ENCODE data around the gene SLC35F4.

The SLC35F4 gene

DNA sequence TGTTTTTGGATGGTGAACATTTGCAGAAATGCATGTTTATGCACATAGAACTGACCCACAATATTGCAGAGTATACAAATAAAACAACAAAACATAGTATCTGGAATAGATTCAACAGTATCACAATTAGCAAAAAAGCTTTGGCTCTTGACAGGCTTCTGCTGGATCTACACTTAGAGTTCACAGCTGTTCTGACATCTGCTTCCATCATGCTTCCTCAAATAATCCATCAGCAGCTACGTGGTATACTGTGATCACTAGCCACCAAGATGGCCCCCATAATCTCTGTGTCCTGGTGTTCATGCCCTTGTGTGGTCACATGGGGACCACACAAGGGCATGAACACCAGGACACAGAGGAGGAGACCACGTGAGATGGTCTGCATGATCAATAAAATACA is 205.7 kb downstream of the SLC35F4 start:
- TF ChIP-seq RAD21 (IDR thresholded peaks at IDR 0.05; ENCODE audit: low read depth) (no peak), CREB1 (IDR thresholded peaks at IDR 0.05; ENCODE audit: low read depth) (no peak), TCF12 (IDR thresholded peaks at IDR 0.05; ENCODE audit: low read depth) (no peak), FOXM1 (IDR thresholded peaks at IDR 0.05; ENCODE audit: borderline replicate concordance, low read depth) (no peak), TEAD4 (IDR thresholded peaks at IDR 0.05) (no peak), EP300 (IDR thresholded peaks at IDR 0.05; ENCODE audit: borderline replicate concordance) (no peak), CEBPB (IDR thresholded peaks at IDR 0.05) (no peak), TAF1 (IDR thresholded peaks at IDR 0.05; ENCODE audit: low read depth) (no peak), NFIC (IDR thresholded peaks at IDR 0.05) (no peak), MAX (IDR thresholded peaks at IDR 0.05) (no peak), EGR1 (IDR thresholded peaks at IDR 0.05) (no peak), YY1 (IDR thresholded peaks at IDR 0.05; ENCODE audit: low read depth) (no peak), ZBTB7A (IDR thresholded peaks at IDR 0.05; ENCODE audit: low read depth) (no peak)
- TF ChIP-seq, protein P1, sequence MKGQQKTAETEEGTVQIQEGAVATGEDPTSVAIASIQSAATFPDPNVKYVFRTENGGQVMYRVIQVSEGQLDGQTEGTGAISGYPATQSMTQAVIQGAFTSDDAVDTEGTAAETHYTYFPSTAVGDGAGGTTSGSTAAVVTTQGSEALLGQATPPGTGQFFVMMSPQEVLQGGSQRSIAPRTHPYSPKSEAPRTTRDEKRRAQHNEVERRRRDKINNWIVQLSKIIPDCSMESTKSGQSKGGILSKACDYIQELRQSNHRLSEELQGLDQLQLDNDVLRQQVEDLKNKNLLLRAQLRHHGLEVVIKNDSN (IDR thresholded peaks at IDR 0.05) = no peak
- TF ChIP-seq, protein P2, sequence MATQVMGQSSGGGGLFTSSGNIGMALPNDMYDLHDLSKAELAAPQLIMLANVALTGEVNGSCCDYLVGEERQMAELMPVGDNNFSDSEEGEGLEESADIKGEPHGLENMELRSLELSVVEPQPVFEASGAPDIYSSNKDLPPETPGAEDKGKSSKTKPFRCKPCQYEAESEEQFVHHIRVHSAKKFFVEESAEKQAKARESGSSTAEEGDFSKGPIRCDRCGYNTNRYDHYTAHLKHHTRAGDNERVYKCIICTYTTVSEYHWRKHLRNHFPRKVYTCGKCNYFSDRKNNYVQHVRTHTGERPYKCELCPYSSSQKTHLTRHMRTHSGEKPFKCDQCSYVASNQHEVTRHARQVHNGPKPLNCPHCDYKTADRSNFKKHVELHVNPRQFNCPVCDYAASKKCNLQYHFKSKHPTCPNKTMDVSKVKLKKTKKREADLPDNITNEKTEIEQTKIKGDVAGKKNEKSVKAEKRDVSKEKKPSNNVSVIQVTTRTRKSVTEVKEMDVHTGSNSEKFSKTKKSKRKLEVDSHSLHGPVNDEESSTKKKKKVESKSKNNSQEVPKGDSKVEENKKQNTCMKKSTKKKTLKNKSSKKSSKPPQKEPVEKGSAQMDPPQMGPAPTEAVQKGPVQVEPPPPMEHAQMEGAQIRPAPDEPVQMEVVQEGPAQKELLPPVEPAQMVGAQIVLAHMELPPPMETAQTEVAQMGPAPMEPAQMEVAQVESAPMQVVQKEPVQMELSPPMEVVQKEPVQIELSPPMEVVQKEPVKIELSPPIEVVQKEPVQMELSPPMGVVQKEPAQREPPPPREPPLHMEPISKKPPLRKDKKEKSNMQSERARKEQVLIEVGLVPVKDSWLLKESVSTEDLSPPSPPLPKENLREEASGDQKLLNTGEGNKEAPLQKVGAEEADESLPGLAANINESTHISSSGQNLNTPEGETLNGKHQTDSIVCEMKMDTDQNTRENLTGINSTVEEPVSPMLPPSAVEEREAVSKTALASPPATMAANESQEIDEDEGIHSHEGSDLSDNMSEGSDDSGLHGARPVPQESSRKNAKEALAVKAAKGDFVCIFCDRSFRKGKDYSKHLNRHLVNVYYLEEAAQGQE (IDR thresholded peaks at IDR 0.05; ENCODE audit: low read depth) = no peak

DNA sequence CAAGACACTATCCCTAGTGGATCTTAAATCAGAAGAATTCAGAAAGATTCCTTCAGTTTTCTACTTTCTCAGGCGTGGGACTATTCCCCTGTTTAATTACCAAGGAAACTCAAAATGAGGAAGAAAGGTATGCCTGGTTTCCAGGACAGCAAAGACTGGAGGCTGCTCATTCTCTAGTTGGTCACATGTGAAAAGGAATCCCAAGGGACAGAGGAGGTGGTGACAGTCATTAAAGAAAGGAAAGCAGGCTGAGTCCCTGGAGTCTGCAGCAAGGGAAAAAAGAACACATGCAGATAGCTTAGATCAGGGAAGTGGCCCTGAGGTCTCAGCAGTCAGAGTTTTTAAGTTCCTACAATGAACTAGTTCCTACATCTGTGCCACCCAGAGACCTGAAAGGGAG is 206.8 kb downstream of the SLC35F4 start:
- no peak for TF ChIP-seq RAD21 (IDR thresholded peaks at IDR 0.05; ENCODE audit: low read depth)
- no peak for TF ChIP-seq TEAD4 (IDR thresholded peaks at IDR 0.05)
- TF ChIP-seq TAF1 (IDR thresholded peaks at IDR 0.05; ENCODE audit: low read depth) = no peak
- TF ChIP-seq MAX (IDR thresholded peaks at IDR 0.05) = no peak
- no peak for TF ChIP-seq YY1 (IDR thresholded peaks at IDR 0.05; ENCODE audit: low read depth)
- TF ChIP-seq, protein P2 (IDR thresholded peaks at IDR 0.05; ENCODE audit: low read depth) = no peak
- no peak for TF ChIP-seq NFIC (IDR thresholded peaks at IDR 0.05)
- no peak for TF ChIP-seq EGR1 (IDR thresholded peaks at IDR 0.05)
- TF ChIP-seq CREB1 (IDR thresholded peaks at IDR 0.05; ENCODE audit: low read depth) = no peak
- no peak for TF ChIP-seq EP300 (IDR thresholded peaks at IDR 0.05; ENCODE audit: borderline replicate concordance)
- no peak for TF ChIP-seq FOXM1 (IDR thresholded peaks at IDR 0.05; ENCODE audit: borderline replicate concordance, low read depth)
- no peak for TF ChIP-seq CEBPB (IDR thresholded peaks at IDR 0.05)
- no peak for TF ChIP-seq TCF12 (IDR thresholded peaks at IDR 0.05; ENCODE audit: low read depth)
- no peak for TF ChIP-seq ZBTB7A (IDR thresholded peaks at IDR 0.05; ENCODE audit: low read depth)
- TF ChIP-seq, protein P1 (IDR thresholded peaks at IDR 0.05) = no peak

GRCh38 chr14:57657487-57657886 is 208.4 kb downstream of the SLC35F4 start:
- TF ChIP-seq EP300 (IDR thresholded peaks at IDR 0.05; ENCODE audit: borderline replicate concordance) (no peak), EGR1 (IDR thresholded peaks at IDR 0.05) (no peak)
- TF ChIP-seq, protein P1 (IDR thresholded peaks at IDR 0.05) = no peak

DNA sequence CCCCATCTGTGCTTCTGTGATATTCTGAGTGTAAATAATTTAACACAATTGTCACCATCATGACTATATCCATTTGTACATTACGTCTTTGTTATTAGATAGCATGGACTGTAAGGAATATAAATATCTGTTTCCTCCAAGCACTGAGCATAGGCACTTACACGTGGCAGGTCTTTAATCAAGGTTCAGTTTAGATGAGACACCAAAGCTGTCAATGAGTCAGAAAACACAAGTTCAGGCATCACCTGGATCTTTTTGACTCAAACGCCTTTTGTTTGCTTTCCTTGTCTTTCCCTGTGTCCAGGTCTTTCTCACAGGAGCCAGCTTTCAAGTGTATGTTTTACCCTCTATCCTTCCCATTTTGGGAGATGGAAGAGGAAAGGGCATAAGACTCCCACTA is 209.0 kb downstream of the SLC35F4 start:
- TF ChIP-seq MAX (IDR thresholded peaks at IDR 0.05) = no peak
- no peak for TF ChIP-seq EGR1 (IDR thresholded peaks at IDR 0.05)
- TF ChIP-seq EP300 (IDR thresholded peaks at IDR 0.05; ENCODE audit: borderline replicate concordance) = no peak
- TF ChIP-seq RAD21 (IDR thresholded peaks at IDR 0.05; ENCODE audit: low read depth) = no peak
- TF ChIP-seq TCF12 (IDR thresholded peaks at IDR 0.05; ENCODE audit: low read depth) = no peak
- TF ChIP-seq, protein P2 (IDR thresholded peaks at IDR 0.05; ENCODE audit: low read depth) = no peak
- no peak for TF ChIP-seq FOXM1 (IDR thresholded peaks at IDR 0.05; ENCODE audit: borderline replicate concordance, low read depth)
- TF ChIP-seq, protein P1 (IDR thresholded peaks at IDR 0.05) = no peak
- no peak for TF ChIP-seq YY1 (IDR thresholded peaks at IDR 0.05; ENCODE audit: low read depth)
- no peak for TF ChIP-seq NFIC (IDR thresholded peaks at IDR 0.05)
- no peak for TF ChIP-seq ZBTB7A (IDR thresholded peaks at IDR 0.05; ENCODE audit: low read depth)
- no peak for TF ChIP-seq CEBPB (IDR thresholded peaks at IDR 0.05)
- no peak for TF ChIP-seq TEAD4 (IDR thresholded peaks at IDR 0.05)
- no peak for TF ChIP-seq CREB1 (IDR thresholded peaks at IDR 0.05; ENCODE audit: low read depth)
- TF ChIP-seq TAF1 (IDR thresholded peaks at IDR 0.05; ENCODE audit: low read depth) = no peak

Measured in Ishikawa (cell line).